ENCODE data around the gene RBM20.
"Not testable (repeated sequence)": the region's sequence is repeated elsewhere in the genome, so short reads cannot be mapped to it uniquely, and the experiment has no call there.

RBM20 gene

GRCh38 chr10:110725801-110726630 lies 81.9 kb downstream of the RBM20 start:
- TF ChIP-seq ZNF274 (IDR thresholded peaks at IDR 0.05; ENCODE audit: low read depth, low read length) = no peak
- H3K4me3 ChIP-seq (ENCODE audit: low read length) = no peak overlapping the region

GRCh38 chr10:110727785-110728184 lies 83.6 kb downstream of the RBM20 start:
- not testable (repeated sequence) for H3K4me3 ChIP-seq (ENCODE audit: low read length)

GRCh38 chr10:110730345-110731050 lies 86.4 kb downstream of the RBM20 start:
- H3K4me3 ChIP-seq (ENCODE audit: low read length) = no peak overlapping the region
- no peak for TF ChIP-seq ZNF274 (IDR thresholded peaks at IDR 0.05; ENCODE audit: low read depth, low read length)

- TF ChIP-seq ZNF274 (IDR thresholded peaks at IDR 0.05; ENCODE audit: low read depth, low read length) = no peak
- H3K4me3 ChIP-seq (ENCODE audit: low read length) = no peak overlapping the region
These were observed 89.2 kb downstream of the RBM20 start for GRCh38 chr10:110733218-110733952.

GRCh38 chr10:110735620-110736027 lies 91.5 kb downstream of the RBM20 start:
- TF ChIP-seq ZNF274 (IDR thresholded peaks at IDR 0.05; ENCODE audit: low read depth, low read length) = no peak
- H3K4me3 ChIP-seq (ENCODE audit: low read length) = no peak overlapping the region

GRCh38 chr10:110737886-110738634 lies 93.9 kb downstream of the RBM20 start:
- no peak overlapping the region for H3K4me3 ChIP-seq (ENCODE audit: low read length)
- no peak for TF ChIP-seq ZNF274 (IDR thresholded peaks at IDR 0.05; ENCODE audit: low read depth, low read length)

- H3K4me3 ChIP-seq (ENCODE audit: low read length) = no peak overlapping the region
- no peak for TF ChIP-seq ZNF274 (IDR thresholded peaks at IDR 0.05; ENCODE audit: low read depth, low read length)
These were observed 95.7 kb downstream of the RBM20 start for GRCh38 chr10:110739811-110740271.

- H3K4me3 ChIP-seq (ENCODE audit: low read length) = no peak overlapping the region
These were observed 98.7 kb downstream of the RBM20 start for GRCh38 chr10:110742801-110743200.

GRCh38 chr10:110744782-110745181 lies 100.6 kb downstream of the RBM20 start:
- no peak for TF ChIP-seq ZNF274 (IDR thresholded peaks at IDR 0.05; ENCODE audit: low read depth, low read length)
- H3K4me3 ChIP-seq (ENCODE audit: low read length) = no peak overlapping the region

More at GRCh38 chr10:110742801-110743200, 98.7 kb downstream of the RBM20 start:
- TF ChIP-seq ZNF274 (IDR thresholded peaks at IDR 0.05; ENCODE audit: low read depth, low read length) = no peak

- TF ChIP-seq ZNF274 (IDR thresholded peaks at IDR 0.05; ENCODE audit: low read depth, low read length) = no peak
- no peak overlapping the region for H3K4me3 ChIP-seq (ENCODE audit: low read length)
These were observed 102.2 kb downstream of the RBM20 start for GRCh38 chr10:110746254-110746826.

GRCh38 chr10:110746969-110747608 lies 103.0 kb downstream of the RBM20 start:
- no peak overlapping the region for H3K4me3 ChIP-seq (ENCODE audit: low read length)
- no peak for TF ChIP-seq ZNF274 (IDR thresholded peaks at IDR 0.05; ENCODE audit: low read depth, low read length)

GRCh38 chr10:110747609-110748464 lies 103.7 kb downstream of the RBM20 start:
- no peak for TF ChIP-seq ZNF274 (IDR thresholded peaks at IDR 0.05; ENCODE audit: low read depth, low read length)
- no peak overlapping the region for H3K4me3 ChIP-seq (ENCODE audit: low read length)
